OCI-LY3 (cell line): Measurements from ENCODE around the gene EME1.

Experiments
- CTCF ChIP-seq: fragments of 200-600, 300-600 bp; sonication (generic); IDR thresholded peaks from 2 replicates; pipeline ENCODE4 v1.5.1; 2014; ENCODE audit warnings: antibody characterized with exemption, low read length, low read depth
- EZH2phosphoT487 ChIP-seq: fragments of 200-600 bp; shearing (Covaris generic); IDR thresholded peaks from 2 replicates; pipeline ENCODE4 v1.6.1; 2018; ENCODE audit warnings: antibody characterized with exemption, mixed run types, low read depth

GRCh38 chr17:50354198-50354597 is 18.8 kb upstream of the EME1 start:
- TF ChIP-seq CTCF (no peak), EZH2phosphoT487 (no peak)
